ENCODE results near the gene SEBOX. TPM values are rescaled to one million over a fixed set of nuclear protein-coding genes. Genes with fewer than 3 reads are reported as not detected.
A peak's percentile ranks its signal among the peaks of the same experiment; 100 is the strongest.

Gene SEBOX
- total and polyA plus RNA-seq, 5 experiments from 2014 or later: not detected

GRCh38 chr17:28363776-28364650, 986 bp downstream of the SEBOX start:
- peaks cover 0 to 44% (median 14%) of the 10 kb centered on the region in 3 donors for H3K36me3 Mint-ChIP-seq
- POLR2A ChIA-PET: no interaction called here
- ATAC-seq (no peak), DNase-seq (peak in 1 of 10 donors; percentile 34)
- H3K27ac Mint-ChIP-seq: peak overlapping the region in 1 of 10 donors; percentile 11
- no peak overlapping the region for H3K4me3 Mint-ChIP-seq
- H3K9me3 Mint-ChIP-seq: no peaks in the 10 kb centered on the region
- no peaks in the 10 kb centered on the region for H3K27me3 Mint-ChIP-seq
- H3K4me1 Mint-ChIP-seq: peaks cover 0 to 3% (median 1%) of the 10 kb centered on the region in 4 donors

DNA sequence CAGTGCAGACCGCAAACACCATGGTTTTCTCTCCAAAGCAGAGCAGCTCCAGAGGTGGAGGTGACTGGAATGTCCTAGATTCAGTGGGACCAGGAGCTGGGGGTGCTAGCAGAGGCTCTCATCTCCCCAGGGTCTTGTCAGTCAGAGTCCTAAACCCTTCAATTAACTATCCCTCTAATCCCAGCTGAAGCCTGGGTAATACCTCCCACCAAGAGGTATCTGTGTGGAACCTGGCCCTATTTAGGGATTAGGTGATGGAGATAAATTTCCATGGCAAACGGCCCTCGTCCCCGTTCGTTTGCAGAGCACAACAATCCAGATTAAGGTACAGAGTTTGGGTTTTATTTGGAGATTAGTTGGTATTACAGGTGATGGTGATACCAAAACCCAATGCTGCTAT, 1.8 kb downstream of the SEBOX start:
- peaks cover 0 to 44% (median 14%) of the 10 kb centered on the region in 3 donors for H3K36me3 Mint-ChIP-seq
- POLR2A ChIA-PET: no interaction called here

DNA sequence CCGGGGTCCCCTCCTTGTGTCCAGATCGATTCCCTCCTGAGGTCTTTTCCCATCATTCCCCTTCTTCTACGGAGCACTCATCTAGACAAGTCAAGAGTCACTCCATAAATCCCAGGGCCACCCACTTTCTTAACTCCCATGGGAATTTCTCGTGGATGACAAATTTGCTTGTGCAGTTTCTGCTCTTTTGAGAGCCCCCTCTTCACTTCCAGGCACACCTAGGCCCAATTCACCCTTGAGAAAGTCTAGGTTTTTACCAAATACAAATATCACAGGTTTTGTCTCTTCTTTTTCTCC, 7.2 kb downstream of the SEBOX start:
- ATAC-seq (no peak), DNase-seq (peak in 1 of 10 donors; percentile 60)
- Mint-ChIP-seq H3K36me3 (peaks cover 0 to 62% (median 16%) of the 10 kb centered on the region in 3 donors), H3K27me3 (no peaks in the 10 kb centered on the region), H3K4me3 (peak overlapping the region; percentile 89 to 96 (median 93)), H3K27ac (peak overlapping the region; percentile 91 to 97 (median 96)), H3K4me1 (peaks cover 19 to 33% (median 27%) of the 10 kb centered on the region in 4 donors), H3K9me3 (no peaks in the 10 kb centered on the region)
- POLR2A ChIA-PET: interaction anchor here (0.6 to 5.9 kb wide), 21 partner anchors 9 to 782 kb away, joined by 3 to 99 read pairs (median 6); partner anchors contain the start of genes IFT20, PHF12, SARM1 and SDF2

More for the DNA sequence above, 1.8 kb downstream of the SEBOX start:
- H3K27me3 Mint-ChIP-seq: no peaks in the 10 kb centered on the region
- no peaks in the 10 kb centered on the region for H3K9me3 Mint-ChIP-seq
- ATAC-seq: no peak
- peaks cover 3 to 11% (median 5%) of the 10 kb centered on the region in 4 donors for H3K4me1 Mint-ChIP-seq
- no peak overlapping the region for H3K27ac Mint-ChIP-seq
- DNase-seq: no peak
- no peak overlapping the region for H3K4me3 Mint-ChIP-seq

DNA sequence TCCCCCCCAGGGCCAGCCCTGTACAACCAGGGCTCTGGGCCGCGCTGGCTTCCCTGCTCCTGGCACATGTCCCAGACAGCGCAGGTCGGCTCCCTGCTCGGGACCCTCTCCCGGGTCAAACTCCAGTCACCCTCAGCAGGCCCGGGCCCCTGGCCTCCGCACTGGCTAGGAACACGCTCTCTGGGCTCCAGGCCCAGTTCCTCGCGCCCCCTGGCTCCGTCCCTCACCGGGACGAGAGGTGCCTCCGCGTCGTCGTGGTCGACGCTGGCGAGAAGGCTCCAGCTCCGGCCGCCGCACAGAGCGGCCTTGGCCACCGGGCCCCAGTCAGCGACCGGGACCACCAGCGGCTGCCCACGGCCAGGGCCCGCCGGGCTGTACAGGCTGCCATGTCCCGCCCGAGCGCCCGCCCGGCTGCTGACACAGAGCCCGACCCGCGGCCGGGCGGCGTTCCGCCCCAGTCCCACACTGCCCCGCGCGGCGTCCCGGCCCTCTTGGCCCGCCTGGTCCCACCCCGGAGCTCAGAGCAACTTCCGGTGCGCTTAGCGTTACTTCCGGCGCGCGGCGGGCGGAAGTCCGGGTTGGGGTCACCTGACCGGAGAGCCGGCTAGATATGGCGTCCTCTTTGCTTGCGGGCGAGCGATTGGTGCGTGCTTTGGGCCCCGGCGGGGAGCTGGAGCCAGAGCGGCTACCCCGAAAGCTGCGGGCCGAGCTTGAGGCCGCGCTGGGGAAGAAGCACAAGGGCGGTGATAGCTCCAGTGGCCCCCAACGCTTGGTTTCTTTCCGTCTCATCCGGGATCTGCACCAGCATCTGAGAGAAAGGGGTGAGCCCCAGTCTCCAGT, 7.7 kb downstream of the SEBOX start, which contains the start of gene POLDIP2:
Gene POLDIP2, minus strand, starts transcription at position 467 of the 840 bp plus-strand sequence. Its CDS starts 79 bp downstream, at position 388.
- Mint-ChIP-seq H3K9me3 (no peaks in the 10 kb centered on the region), H3K4me1 (peaks cover 19 to 33% (median 26%) of the 10 kb centered on the region in 4 donors), H3K27me3 (no peaks in the 10 kb centered on the region), H3K27ac (peak within 1 kb of the TSS; percentile 91 to 97 (median 96)), H3K4me3 (peak within 1 kb of the TSS; percentile 89 to 96 (median 93)), H3K36me3 (peaks cover 0 to 60% (median 16%) of the 10 kb centered on the region in 3 donors)
- peak; percentile 92 to 97 (median 96) for DNase-seq
- POLR2A ChIA-PET: interaction anchor here (0.6 to 5.9 kb wide), 23 partner anchors 9 to 783 kb away, joined by 3 to 99 read pairs (median 6); partner anchors contain the start of genes IFT20, PHF12, SARM1 and SDF2
- peak; percentile 97 to 98 for ATAC-seq

- DNase-seq (no peak), ATAC-seq (no peak)
- POLR2A ChIA-PET: no interaction called here
- H3K27ac Mint-ChIP-seq: peak overlapping the region in 1 of 10 donors; percentile 43
- peaks cover 0 to 84% (median 8%) of the 10 kb centered on the region in 3 donors for H3K36me3 Mint-ChIP-seq
- no peaks in the 10 kb centered on the region for H3K9me3 Mint-ChIP-seq
- H3K27me3 Mint-ChIP-seq: no peaks in the 10 kb centered on the region
- H3K4me3 Mint-ChIP-seq: no peak overlapping the region
- peaks cover 0 to 5% (median 1%) of the 10 kb centered on the region in 4 donors for H3K4me1 Mint-ChIP-seq
Measured at GRCh38 chr17:28350271-28350670, 14.7 kb downstream of the SEBOX start.

- DNase-seq (no peak), ATAC-seq (no peak)
- Mint-ChIP-seq H3K4me1 (peaks cover 0 to 4% (median 2%) of the 10 kb centered on the region in 4 donors), H3K27me3 (no peaks in the 10 kb centered on the region), H3K27ac (peak overlapping the region in 1 of 10 donors; percentile 3), H3K9me3 (no peaks in the 10 kb centered on the region), H3K4me3 (no peak overlapping the region), H3K36me3 (peaks cover 0 to 82% (median 8%) of the 10 kb centered on the region in 3 donors)
- POLR2A ChIA-PET: interaction anchor here (1.2 to 2.2 kb wide), 2 partner anchors 8 to 13 kb away, joined by 4 to 10 read pairs; partner anchors contain the start of genes POLDIP2 and TNFAIP1
Measured at GRCh38 chr17:28348979-28349378, 16.0 kb downstream of the SEBOX start.

- DNase-seq (no peak), ATAC-seq (no peak)
- H3K4me1 Mint-ChIP-seq: peaks cover 0 to 9% (median 4%) of the 10 kb centered on the region in 4 donors
- no peaks in the 10 kb centered on the region for H3K9me3 Mint-ChIP-seq
- no peaks in the 10 kb centered on the region for H3K27me3 Mint-ChIP-seq
- H3K36me3 Mint-ChIP-seq: peaks cover 0 to 74% (median 8%) of the 10 kb centered on the region in 3 donors
- H3K4me3 Mint-ChIP-seq: no peak overlapping the region
- peak overlapping the region in 4 of 10 donors; percentile 32 to 71 (median 40) for H3K27ac Mint-ChIP-seq
- POLR2A ChIA-PET: interaction anchor here (0.7 to 2.2 kb wide), 2 partner anchors 10 to 12 kb away, joined by 3 to 10 read pairs; partner anchors contain the start of genes IFT20, POLDIP2 and TNFAIP1
Measured at GRCh38 chr17:28347261-28347891, 17.6 kb downstream of the SEBOX start.

DNA sequence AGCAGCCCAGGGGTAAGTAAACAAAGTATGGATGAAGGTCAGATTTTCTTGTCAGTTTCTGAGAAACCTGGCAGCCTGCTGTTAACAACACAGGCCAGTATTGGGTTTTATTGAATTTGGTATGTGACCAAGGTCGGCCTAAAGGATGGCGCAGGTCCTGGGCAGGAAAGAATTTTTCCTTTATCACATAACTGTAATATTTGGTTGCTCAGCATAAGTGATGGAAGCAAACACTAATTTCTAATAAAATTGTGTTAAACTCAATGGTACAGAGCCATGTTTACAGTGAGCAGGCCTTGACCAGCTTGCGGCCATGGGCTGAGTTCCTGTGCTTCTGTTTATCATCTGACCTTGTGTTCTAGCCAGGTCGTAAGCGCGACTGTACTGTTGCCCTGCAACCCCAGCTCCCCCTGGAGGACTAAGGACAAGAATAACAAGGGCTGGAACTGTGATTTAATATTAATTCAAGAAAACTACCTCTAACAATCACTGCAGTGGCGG, 18.2 kb downstream of the SEBOX start:
- Mint-ChIP-seq H3K4me3 (no peak overlapping the region), H3K9me3 (no peaks in the 10 kb centered on the region), H3K36me3 (peaks cover 0 to 75% (median 9%) of the 10 kb centered on the region in 3 donors), H3K4me1 (peaks cover 0 to 9% (median 4%) of the 10 kb centered on the region in 4 donors), H3K27me3 (no peaks in the 10 kb centered on the region), H3K27ac (peak overlapping the region in 2 of 10 donors; percentile 53 to 58)
- POLR2A ChIA-PET: interaction anchor here (0.7 kb wide), 1 partner anchor 11 kb away, joined by 3 read pairs; the partner anchor contains the start of genes IFT20 and TNFAIP1
- DNase-seq (no peak), ATAC-seq (no peak)

GRCh38 chr17:28346199-28346580, 18.8 kb downstream of the SEBOX start:
- H3K27ac Mint-ChIP-seq: peak overlapping the region in 1 of 10 donors; percentile 53
- POLR2A ChIA-PET: interaction anchor here (1.6 kb wide), 1 partner anchor 11 kb away, joined by 4 read pairs; the partner anchor contains the start of genes IFT20 and TNFAIP1

GRCh38 chr17:28345419-28346198, 19.4 kb downstream of the SEBOX start:
- Mint-ChIP-seq H3K36me3 (peaks cover 0 to 75% (median 4%) of the 10 kb centered on the region in 3 donors), H3K27ac (peak overlapping the region in 1 of 10 donors; percentile 61), H3K4me1 (peaks cover 0 to 9% (median 2%) of the 10 kb centered on the region in 4 donors), H3K27me3 (no peaks in the 10 kb centered on the region), H3K9me3 (no peaks in the 10 kb centered on the region), H3K4me3 (no peak overlapping the region)
- DNase-seq: no peak
- POLR2A ChIA-PET: interaction anchor here (0.7 to 1.6 kb wide), 2 partner anchors 10 to 11 kb away, joined by 3 to 4 read pairs; partner anchors contain the start of genes IFT20, POLDIP2 and TNFAIP1
- no peak for ATAC-seq

More at GRCh38 chr17:28346199-28346580, 18.8 kb downstream of the SEBOX start:
- Mint-ChIP-seq H3K27me3 (no peaks in the 10 kb centered on the region), H3K4me1 (peaks cover 0 to 9% (median 4%) of the 10 kb centered on the region in 4 donors), H3K36me3 (peaks cover 0 to 75% (median 9%) of the 10 kb centered on the region in 3 donors), H3K9me3 (no peaks in the 10 kb centered on the region), H3K4me3 (no peak overlapping the region)
- DNase-seq (no peak), ATAC-seq (no peak)
